Measurements from ENCODE around the gene ZDHHC24. TPM values are rescaled to one million over a fixed set of nuclear protein-coding genes. Genes with fewer than 3 reads are reported as not detected.

Gene ZDHHC24
- total RNA-seq, 2 experiments from 2014 or later: 17.0 to 18.4 TPM

- Mint-ChIP-seq H3K27ac (no peak overlapping the region), H3K9me3 (peaks cover 7% of the 10 kb centered on the region), H3K4me1 (ENCODE audit: low read depth) (peaks cover 8% of the 10 kb centered on the region), H3K36me3 (ENCODE audit: low read depth) (no peaks in the 10 kb centered on the region), H3K4me3 (no peak overlapping the region), H3K27me3 (no peaks in the 10 kb centered on the region)
- Histone ChIP-seq H3K9me3 (ENCODE audit: control insufficient read depth in 1 of 2, insufficient read depth in 1 of 2, low read length in 2 of 2) (peaks cover 5 to 7% of the 10 kb centered on the region in 2 experiments), H3K36me3 (ENCODE audit: insufficient read depth, low read length) (no peaks in the 10 kb centered on the region), H3K27me3 (ENCODE audit: control insufficient read depth in 1 of 2, insufficient read depth in 2 of 2, low read length in 2 of 2) (no peaks in the 10 kb centered on the region), H3K4me3 (ENCODE audit: low read length) (no peak overlapping the region), H3K27ac (ENCODE audit: low read depth in 1 of 2, low read length in 2 of 2) (no peak overlapping the region), H3K4me1 (ENCODE audit: insufficient read depth, low read length) (peaks cover 8% of the 10 kb centered on the region)
- CTCF ChIA-PET: interaction anchor here (1.4 to 5.5 kb wide), 2 partner anchors 11 to 97 kb away, joined by 5 to 75 read pairs; partner anchors contain the start of genes CCDC87, CCS and RBM4B
- TF ChIP-seq CTCF (IDR thresholded peaks at IDR 0.05): no peak
- POLR2A ChIA-PET: interaction anchor here (2.4 kb wide), 1 partner anchor 97 kb away, joined by 11 read pairs; the partner anchor contains the start of gene RBM4B
- DNase-seq (no peak), ATAC-seq (ENCODE audit: poor library complexity) (no peak)
- intact Hi-C loops (cut with DNase I, micrococcal nuclease): no loop called here
These were observed 35.4 kb upstream of the ZDHHC24 start for GRCh38 chr11:66581261-66581660.

- Histone ChIP-seq H3K27me3 (ENCODE audit: control insufficient read depth in 1 of 2, insufficient read depth in 2 of 2, low read length in 2 of 2) (no peaks in the 10 kb centered on the region), H3K27ac (ENCODE audit: low read depth in 1 of 2, low read length in 2 of 2) (no peak overlapping the region), H3K9me3 (ENCODE audit: control insufficient read depth in 1 of 2, insufficient read depth in 1 of 2, low read length in 2 of 2) (peaks cover 5 to 7% of the 10 kb centered on the region in 2 experiments), H3K36me3 (ENCODE audit: insufficient read depth, low read length) (no peaks in the 10 kb centered on the region), H3K4me1 (ENCODE audit: insufficient read depth, low read length) (peaks cover 8% of the 10 kb centered on the region), H3K4me3 (ENCODE audit: low read length) (no peak overlapping the region)
- Mint-ChIP-seq H3K36me3 (ENCODE audit: low read depth) (no peaks in the 10 kb centered on the region), H3K27ac (no peak overlapping the region), H3K4me3 (no peak overlapping the region), H3K27me3 (no peaks in the 10 kb centered on the region), H3K9me3 (peaks cover 7% of the 10 kb centered on the region), H3K4me1 (ENCODE audit: low read depth) (peaks cover 8% of the 10 kb centered on the region)
- no peak for DNase-seq
- ChIA-PET CTCF (interaction anchor here (1.1 to 5.5 kb wide), 3 partner anchors 12 to 98 kb away, joined by 3 to 75 read pairs (median 5); partner anchors contain the start of genes CCDC87, CCS and RBM4B), POLR2A (interaction anchor here (2.4 kb wide), 1 partner anchor 97 kb away, joined by 11 read pairs; the partner anchor contains the start of gene RBM4B)
- intact Hi-C loops (cut with DNase I, micrococcal nuclease): no loop called here
- no peak for TF ChIP-seq CTCF (IDR thresholded peaks at IDR 0.05)
- ATAC-seq (ENCODE audit: poor library complexity): no peak
These were observed 35.0 kb upstream of the ZDHHC24 start for GRCh38 chr11:66580803-66581202.

GRCh38 chr11:66579017-66579606 lies 33.3 kb upstream of the ZDHHC24 start:
- H3K27ac Mint-ChIP-seq: no peak overlapping the region
- Histone ChIP-seq H3K4me3 (ENCODE audit: low read length) (no peak overlapping the region), H3K9me3 (ENCODE audit: control insufficient read depth in 1 of 2, insufficient read depth in 1 of 2, low read length in 2 of 2) (peaks cover 5 to 7% of the 10 kb centered on the region in 2 experiments), H3K4me1 (ENCODE audit: insufficient read depth, low read length) (peaks cover 8% of the 10 kb centered on the region), H3K27ac (ENCODE audit: low read depth in 1 of 2, low read length in 2 of 2) (no peak overlapping the region), H3K27me3 (ENCODE audit: control insufficient read depth in 1 of 2, insufficient read depth in 2 of 2, low read length in 2 of 2) (no peaks in the 10 kb centered on the region), H3K36me3 (ENCODE audit: insufficient read depth, low read length) (no peaks in the 10 kb centered on the region)
- peak; percentile 60 to 89 (median 72) for DNase-seq
- intact Hi-C loops (cut with DNase I, micrococcal nuclease): loop anchor here (1.0 to 5.0 kb wide), 4 partner anchors 60 to 253 kb away; partner anchors contain the start of gene RBM4 (in 1 of the 2)
- ChIA-PET CTCF (interaction anchor here (0.9 to 5.5 kb wide), 5 partner anchors 14 to 170 kb away, joined by 3 to 75 read pairs (median 3); partner anchors contain the start of genes CCDC87, CCS and RBM4B), POLR2A (interaction anchor here (0.6 to 1.3 kb wide), 3 partner anchors 38 to 99 kb away, joined by 3 to 25 read pairs (median 3); partner anchors contain the start of genes RBM14, RBM4 and RBM4B)
- peaks cover 8% of the 10 kb centered on the region for H3K4me1 Mint-ChIP-seq (ENCODE audit: low read depth)
- peak; percentile 85 for TF ChIP-seq CTCF (IDR thresholded peaks at IDR 0.05)
- no peak overlapping the region for H3K4me3 Mint-ChIP-seq
- ATAC-seq (ENCODE audit: poor library complexity): peak; percentile 82
- H3K36me3 Mint-ChIP-seq (ENCODE audit: low read depth): no peaks in the 10 kb centered on the region
- peaks cover 6% of the 10 kb centered on the region for H3K27me3 Mint-ChIP-seq
- peaks cover 7% of the 10 kb centered on the region for H3K9me3 Mint-ChIP-seq

All from CD4-positive, alpha-beta T cell (primary cell).